H1 (cell line): ENCODE measurements around the gene ACBD6. TPM values are rescaled to one million over a fixed set of nuclear protein-coding genes. Genes with fewer than 3 reads are reported as not detected.
"Not testable (repeated sequence)": the region's sequence is repeated elsewhere in the genome, so short reads cannot be mapped to it uniquely, and the experiment has no call there.

Experiments used
- CTCF ChIA-PET: fragments of 300-600 bp; sonication (Branson Sonifier 250); formaldehyde crosslinking; loops from one replicate; lab custom pipeline; 2021; ENCODE audit not compliant: partially characterized antibody; lab: Charles Lee
- POLR2A ChIA-PET: fragments of 300-600 bp; sonication (Branson Sonifier 250); formaldehyde crosslinking; loops from one replicate; lab custom pipeline; 2021; ENCODE audit warnings: inconsistent platforms; ENCODE audit not compliant: partially characterized antibody; lab: Charles Lee
- DNase-seq, 2 experiments: peaks; one replicate each; pipeline versions ENCODE4 v3.0.0 to v3.0.0-alpha.2; 2010 to 2022; ENCODE audit warnings: low spot score in 2 of 2, low read depth in 1 of 2, mixed read lengths in 1 of 2
- FAIRE-seq: peaks from 2 replicates; lab custom pipeline; 2011; peaks lifted over from hg19 to GRCh38; lab: Jason Lieb, UNC
- H2AFZ ChIP-seq: 2 replicates; pipeline ENCODE4 v1.8.1; 2012; ENCODE audit warnings: low read length, inconsistent platforms
- H2AK5ac ChIP-seq: 2 replicates; pipeline ENCODE4 v1.6.1; 2013; ENCODE audit warnings: low read depth, low read length
- H2BK120ac ChIP-seq: replicated peaks from 2 replicates; pipeline ENCODE3; 2013; ENCODE audit warnings: low read depth, low read length, inconsistent platforms
- H2BK12ac ChIP-seq: 2 replicates; pipeline ENCODE4 v1.6.1; 2013; ENCODE audit warnings: low read depth, low read length
- H2BK15ac ChIP-seq: 2 replicates; pipeline ENCODE4 v1.6.1; 2013; ENCODE audit warnings: low read length
- H2BK20ac ChIP-seq: 2 replicates; pipeline ENCODE4 v1.6.1; 2013; ENCODE audit warnings: low read length
- H2BK5ac ChIP-seq: 2 replicates; pipeline ENCODE4 v1.6.1; 2013; ENCODE audit warnings: low read depth, low read length
- H3K14ac ChIP-seq: 2 replicates; pipeline ENCODE4 v1.6.1; 2013; ENCODE audit warnings: inconsistent platforms; ENCODE audit not compliant: insufficient read length
- H3K18ac ChIP-seq: 2 replicates; pipeline ENCODE4 v1.6.1; 2013; ENCODE audit warnings: low read length; ENCODE audit errors: extremely low read depth
- H3K23ac ChIP-seq: 2 replicates; pipeline ENCODE4 v1.6.1; 2013; ENCODE audit warnings: inconsistent platforms; ENCODE audit not compliant: insufficient read length
- H3K23me2 ChIP-seq: 2 replicates; pipeline ENCODE4 v1.6.1; 2013; ENCODE audit warnings: low read depth, low read length
- H3K27ac ChIP-seq: 2 replicates; pipeline ENCODE4 v1.6.1; 2011; ENCODE audit warnings: low read depth, low read length, inconsistent platforms
- H3K27me3 ChIP-seq, 4 experiments: replicated peaks in 1 of 4; 1 replicate in 1 of 4; 2 replicates in 3 of 4; pipeline versions ENCODE4 v1.6.1 to v1.8.1; 2011 to 2013; ENCODE audit warnings: low read length in 3 of 4, mild to moderate bottlenecking in 3 of 4, inconsistent platforms in 2 of 4, mixed read lengths in 2 of 4, moderate library complexity in 1 of 4; ENCODE audit not compliant: control insufficient read depth in 3 of 4, insufficient read depth in 3 of 4; ENCODE audit errors: extremely low read depth in 1 of 4
- H3K36me3 ChIP-seq, 4 experiments: 2 replicates each; pipeline versions ENCODE4 v1.6.1 to v1.8.1; 2011 to 2013; ENCODE audit warnings: mild to moderate bottlenecking in 4 of 4, low read length in 3 of 4, moderate library complexity in 2 of 4, control low read depth in 1 of 4, inconsistent platforms in 1 of 4; ENCODE audit not compliant: insufficient read depth in 4 of 4, control insufficient read depth in 2 of 4
- H3K4ac ChIP-seq: replicated peaks from 2 replicates; pipeline ENCODE3; 2013; ENCODE audit warnings: low read length, low read depth, mixed read lengths, inconsistent platforms; ENCODE audit not compliant: insufficient read length
- H3K4me1 ChIP-seq, 4 experiments: replicated peaks in 1 of 4; 1 replicate in 1 of 4; 2 replicates in 3 of 4; pipeline versions ENCODE4 v1.6.1 to v1.8.1; 2011 to 2013; ENCODE audit warnings: low read length in 3 of 4, inconsistent platforms in 2 of 4, mixed read lengths in 1 of 4; ENCODE audit not compliant: insufficient read depth in 4 of 4, control insufficient read depth in 3 of 4
- H3K4me2 ChIP-seq, 2 experiments: 2 replicates each; pipeline versions ENCODE4 v1.6.1 to v1.8.1; 2011 to 2013; ENCODE audit warnings: low read depth in 2 of 2, low read length in 2 of 2, control low read depth in 1 of 2, inconsistent platforms in 1 of 2, mild to moderate bottlenecking in 1 of 2; ENCODE audit not compliant: insufficient read depth in 1 of 2
- H3K4me3 ChIP-seq, 4 experiments: fragments of 200-600, 300-600 bp in 1 of 4; sonication (generic), shearing (Covaris generic), sonication (Bioruptor Twin) in 1 of 4; 2 replicates each; pipeline versions ENCODE4 v1.5.1 to v1.8.1; 2011 to 2016; ENCODE audit warnings: low read length in 4 of 4, low read depth in 3 of 4, control low read depth in 2 of 4, inconsistent platforms in 2 of 4, mild to moderate bottlenecking in 2 of 4, mixed read lengths in 1 of 4, moderate library complexity in 1 of 4; ENCODE audit not compliant: insufficient read depth in 2 of 4; ENCODE audit errors: extremely low read depth in 1 of 4
- H3K56ac ChIP-seq: replicated peaks from 2 replicates; pipeline ENCODE3; 2013; ENCODE audit warnings: low read depth, mild to moderate bottlenecking, mixed read lengths, low read length, inconsistent platforms; ENCODE audit not compliant: insufficient read length
- H3K79me1 ChIP-seq: 2 replicates; pipeline ENCODE4 v1.6.1; 2013; ENCODE audit warnings: low read depth, low read length, control low read depth
- H3K79me2 ChIP-seq, 2 experiments: 2 replicates each; pipeline versions ENCODE4 v1.6.1 to v1.8.1; 2012 to 2013; ENCODE audit warnings: low read length in 2 of 2, mild to moderate bottlenecking in 2 of 2, inconsistent platforms in 1 of 2; ENCODE audit not compliant: insufficient read depth in 2 of 2, control insufficient read depth in 1 of 2
- H3K9ac ChIP-seq, 4 experiments: replicated peaks in 1 of 4; 1 replicate in 1 of 4; 2 replicates in 3 of 4; pipeline versions ENCODE4 v1.6.1 to v1.8.1; 2011 to 2013; ENCODE audit warnings: low read depth in 3 of 4, low read length in 3 of 4, control low read depth in 2 of 4, mild to moderate bottlenecking in 2 of 4, moderate library complexity in 2 of 4, inconsistent platforms in 1 of 4; ENCODE audit errors: extremely low read depth in 1 of 4
- H3K9me3 ChIP-seq, 2 experiments: 2 replicates each; pipeline versions ENCODE4 v1.6.1 to v1.8.1; 2012 to 2013; ENCODE audit warnings: mild to moderate bottlenecking in 2 of 2, moderate library complexity in 2 of 2, control low read depth in 1 of 2, inconsistent platforms in 1 of 2, low read depth in 1 of 2, low read length in 1 of 2, mixed read lengths in 1 of 2; ENCODE audit not compliant: insufficient read depth in 2 of 2
- H4K20me1 ChIP-seq, 2 experiments: replicated peaks in 1 of 2; 2 replicates each; pipeline versions ENCODE3 to v1.8.1; 2011 to 2013; ENCODE audit warnings: inconsistent platforms in 2 of 2, low read length in 2 of 2, mild to moderate bottlenecking in 1 of 2; ENCODE audit not compliant: insufficient read depth in 2 of 2, control insufficient read depth in 1 of 2
- H4K5ac ChIP-seq: 2 replicates; pipeline ENCODE4 v1.6.1; 2013; ENCODE audit warnings: low read length, low read depth, mixed read lengths, inconsistent platforms; ENCODE audit not compliant: insufficient read length
- H4K8ac ChIP-seq: 2 replicates; pipeline ENCODE4 v1.8.0; 2013; ENCODE audit warnings: mild to moderate bottlenecking, moderate library complexity, low read length, inconsistent platforms; ENCODE audit not compliant: insufficient read depth; ENCODE audit errors: extremely low read depth
- H4K91ac ChIP-seq: replicated peaks from 2 replicates; pipeline ENCODE3; 2013; ENCODE audit warnings: low read length, mixed read lengths, inconsistent platforms; ENCODE audit not compliant: insufficient read length
- CREB1 ChIP-seq: IDR thresholded peaks from 2 replicates; pipeline ENCODE4 v1.6.1; 2012; ENCODE audit warnings: inconsistent platforms
- KDM1A ChIP-seq: fragments of 200-600, 300-600 bp; sonication (generic); IDR thresholded peaks from 2 replicates; pipeline ENCODE4 v1.7.1; 2016; ENCODE audit warnings: mild to moderate bottlenecking, low read length, borderline replicate concordance
- PHF8 ChIP-seq: fragments of 200-600 bp; sonication (generic); conservative IDR thresholded peaks from 2 replicates; pipeline ENCODE4 v1.7.1; 2012; ENCODE audit warnings: low read depth, mild to moderate bottlenecking, inconsistent platforms, low read length, moderate library complexity
- TEAD4 ChIP-seq: IDR thresholded peaks from 2 replicates; pipeline ENCODE4 v1.6.1; 2012; ENCODE audit warnings: low read depth, low read length, inconsistent platforms, mixed read lengths
- WGBS, 2 experiments: shearing (Covaris generic) in 1 of 2; methylation state at CpG; one replicate each; pipeline versions ENCODE4 v1.1.6 to v1.1.7; 2013 to 2015; ENCODE audit warnings: low lambda C conversion rate in 2 of 2, mixed read lengths in 2 of 2, inconsistent platforms in 1 of 2, low coverage in 1 of 2, missing lambda C conversion rate in 1 of 2; ENCODE audit not compliant: insufficient replicate concordance in 2 of 2, insufficient coverage in 1 of 2, insufficient read length in 1 of 2; ENCODE audit errors: extremely low coverage in 1 of 2, missing lambda C conversion rate in 1 of 2; 5-methylcytosine and 5-hydroxymethylcytosine counted together
- polyA plus RNA-seq, 7 experiments: library from polyadenylated mRNA; depleted of rRNA in 3 of 7; stranded (reverse) in 5 of 7; unstranded in 2 of 7; fragments of >200 nt in 5 of 7; fragments of 200-250 nt in 2 of 7; gene quantifications; 1 replicate in 5 of 7; 2 replicates in 1 of 7; 4 replicates in 1 of 7; pipeline versions ENCODE4 v1.2.1 to v1.2.3, GENCODE V29; 2011 to 2013; ENCODE audit warnings: missing spikeins in 2 of 7, mixed read lengths in 2 of 7
- total RNA-seq: library from RNA; stranded (reverse); fragmentation: NEBNext Ultra II Directional; extraction: Animal tissue kit (Norgen Biotek cat#: 25700); gene quantifications from 2 replicates; pipeline ENCODE4 v1.2.1, GENCODE V29; 2021

The ACBD6 gene
- total and polyA plus RNA-seq, 2 of the 8 experiments (the other 6 are each of a cell fraction or from before 2014, with no cell fraction given), result 52.0 to 67.7 TPM

DNA sequence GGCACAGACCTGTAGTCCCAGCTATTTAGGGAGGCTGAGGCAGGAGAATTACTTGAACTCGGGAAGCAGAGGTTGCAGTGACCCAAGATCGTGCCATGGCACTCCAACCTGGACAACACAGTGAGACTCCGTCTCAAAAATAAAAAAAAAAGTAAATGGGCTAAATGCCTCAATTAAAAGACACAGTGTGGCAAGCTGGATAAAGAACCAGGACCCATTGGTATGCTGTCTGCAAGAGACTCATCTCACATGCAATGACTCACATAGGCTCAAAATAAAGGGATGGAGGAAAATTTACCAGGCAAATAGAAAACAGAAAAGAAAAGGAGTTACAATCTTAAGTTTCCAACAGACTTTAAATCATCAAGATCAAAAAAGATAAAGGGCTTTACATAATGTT lies 40.3 kb downstream of the ACBD6 start (continued):
- TF ChIP-seq PHF8 (no peak), KDM1A (no peak), CREB1 (no peak), TEAD4 (no peak)

DNA sequence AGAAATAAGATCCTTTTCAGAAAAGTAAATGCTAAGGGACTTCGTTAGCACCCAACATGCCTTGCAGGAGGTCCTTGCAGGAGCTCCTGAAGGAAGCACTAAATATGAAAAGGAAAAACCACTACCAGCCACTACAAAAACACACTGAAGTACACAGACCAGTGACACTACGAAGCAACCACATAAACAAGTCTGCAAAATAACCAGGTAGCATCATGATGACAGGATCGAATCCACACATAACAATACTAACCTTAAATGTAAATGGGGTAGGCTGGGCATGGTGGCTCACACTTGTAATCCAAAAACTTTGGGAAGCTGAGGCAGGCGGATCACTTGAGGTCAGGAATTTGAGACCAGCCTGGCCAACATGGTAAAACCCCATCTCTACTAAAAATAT lies 40.7 kb downstream of the ACBD6 start:
- not testable (repeated sequence) for H3K56ac ChIP-seq, H3K4ac ChIP-seq
- CTCF ChIA-PET, result interaction anchor here (1.1 to 2.2 kb wide), 5 partner anchors 13 to 280 kb away, joined by 3 to 7 read pairs (median 5); no protein-coding TSS in a partner anchor

More for the DNA sequence above, 40.7 kb downstream of the ACBD6 start:
- DNase-seq, H2BK20ac ChIP-seq, H2BK12ac ChIP-seq, H3K4me1 ChIP-seq, H3K14ac ChIP-seq, POLR2A ChIA-PET, H4K5ac ChIP-seq, H3K18ac ChIP-seq, H4K8ac ChIP-seq, H3K9me3 ChIP-seq, H3K9ac ChIP-seq, H2BK120ac ChIP-seq, H3K23ac ChIP-seq, H2BK15ac ChIP-seq, H2AK5ac ChIP-seq, H3K4me3 ChIP-seq, H3K79me1 ChIP-seq, H3K27me3 ChIP-seq, H2AFZ ChIP-seq, H3K27ac ChIP-seq, H4K91ac ChIP-seq, H4K20me1 ChIP-seq, H3K4me2 ChIP-seq, H3K36me3 ChIP-seq, FAIRE-seq, H2BK5ac ChIP-seq, H3K23me2 ChIP-seq: not testable (repeated sequence)
- WGBS, 2 experiments, result 94% methylated on average over 4 of the region's 4 CpGs; no CpG with 5 or more reads in 1 of the 2 experiments
- H3K79me2 ChIP-seq, result peaks cover 0 to 41% of the 10 kb centered on the region in 2 experiments; a peak in 2 of 4 replicates
